GM19351 (cell line): ENCODE data around the gene SLC27A2.
"Not testable (repeated sequence)": the region's sequence is repeated elsewhere in the genome, so short reads cannot be mapped to it uniquely, and the experiment has no call there.

Experiments used
- ATAC-seq: cut with Tn5 transposase; IDR thresholded peaks from one replicate; pipeline ENCODE4 v1.9.1; 2021; ENCODE audit warnings: mild to moderate bottlenecking, moderate library complexity; ENCODE audit not compliant: unreplicated experiment

SLC27A2 gene

DNA sequence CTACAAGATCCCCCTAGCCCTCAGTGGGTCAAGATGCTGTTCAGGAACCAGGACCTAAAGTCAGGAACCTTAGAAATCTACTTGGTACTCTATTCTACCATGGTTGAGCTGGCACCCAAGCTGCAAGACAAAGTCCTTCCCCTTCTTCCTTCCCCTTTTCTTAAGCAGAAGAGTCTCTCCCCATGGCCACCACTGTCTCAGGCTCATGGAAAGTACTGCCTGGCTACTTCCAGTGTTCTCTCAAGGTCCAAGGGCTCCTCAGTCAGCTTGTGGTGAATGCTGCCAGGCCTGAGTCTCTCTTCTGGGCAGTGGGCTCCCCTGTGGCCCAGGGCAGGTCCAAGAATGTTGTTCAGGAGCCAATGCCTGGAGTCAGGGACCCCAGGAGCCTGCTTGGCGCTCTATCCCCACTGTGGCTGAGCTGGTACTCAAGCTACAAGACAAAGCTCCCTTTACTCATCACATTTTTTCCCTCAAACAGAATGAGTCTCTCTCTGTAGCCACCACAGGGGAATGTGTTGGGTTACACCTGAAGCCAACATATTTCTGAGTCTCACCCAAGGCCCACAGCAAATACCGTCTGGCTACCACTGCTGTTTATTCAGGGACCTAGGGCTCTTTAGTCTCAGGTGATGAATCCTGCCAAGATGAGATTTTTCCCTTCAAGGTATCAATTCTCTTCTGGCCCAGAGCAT, 18.1 kb upstream of the SLC27A2 start:
- ATAC-seq: no peak

GRCh38 chr15:50164458-50164857, 17.5 kb upstream of the SLC27A2 start:
- no peak for ATAC-seq

DNA sequence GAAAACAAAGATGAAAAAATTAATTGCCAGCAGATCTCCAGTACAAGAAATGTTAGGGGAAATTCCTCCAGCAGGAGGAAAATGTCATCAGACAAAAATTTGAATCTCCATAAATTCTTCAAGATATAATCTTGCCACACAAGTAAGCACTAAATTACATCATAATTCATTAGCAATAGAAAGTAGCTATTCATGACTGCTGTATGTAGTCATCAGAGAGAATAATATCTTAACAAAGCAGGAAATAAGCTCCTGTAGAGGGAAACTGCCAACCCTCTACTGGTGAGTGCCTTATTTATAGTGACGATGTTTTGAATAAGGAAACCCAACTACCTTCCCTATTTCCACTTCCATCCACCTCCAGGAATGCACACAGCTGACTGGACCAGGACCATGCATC, 15.8 kb upstream of the SLC27A2 start:
- ATAC-seq: no peak

DNA sequence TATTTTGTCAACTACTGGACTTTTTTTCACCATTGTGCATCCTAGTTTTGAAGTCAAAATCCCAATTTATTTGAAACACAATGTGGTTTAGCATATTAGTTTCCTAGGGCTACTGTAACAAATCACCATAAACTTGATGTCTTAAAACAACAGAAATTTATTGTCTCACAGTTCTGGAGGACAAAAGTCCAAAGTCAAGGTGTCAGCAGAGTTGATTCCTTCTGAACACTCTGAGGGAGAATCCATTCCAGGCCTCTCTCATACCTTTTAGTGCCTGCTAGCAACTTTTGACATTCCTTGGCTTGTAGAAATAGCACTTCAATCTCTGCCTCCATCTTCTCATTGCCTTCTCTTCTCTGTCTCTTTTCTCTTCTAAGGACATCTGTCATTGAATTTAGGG, 14.9 kb upstream of the SLC27A2 start:
- ATAC-seq: no peak

GRCh38 chr15:50168379-50168778, 13.6 kb upstream of the SLC27A2 start:
- ATAC-seq: no peak

- no peak for ATAC-seq
Measured at GRCh38 chr15:50168783-50169411, 13.1 kb upstream of the SLC27A2 start.

DNA sequence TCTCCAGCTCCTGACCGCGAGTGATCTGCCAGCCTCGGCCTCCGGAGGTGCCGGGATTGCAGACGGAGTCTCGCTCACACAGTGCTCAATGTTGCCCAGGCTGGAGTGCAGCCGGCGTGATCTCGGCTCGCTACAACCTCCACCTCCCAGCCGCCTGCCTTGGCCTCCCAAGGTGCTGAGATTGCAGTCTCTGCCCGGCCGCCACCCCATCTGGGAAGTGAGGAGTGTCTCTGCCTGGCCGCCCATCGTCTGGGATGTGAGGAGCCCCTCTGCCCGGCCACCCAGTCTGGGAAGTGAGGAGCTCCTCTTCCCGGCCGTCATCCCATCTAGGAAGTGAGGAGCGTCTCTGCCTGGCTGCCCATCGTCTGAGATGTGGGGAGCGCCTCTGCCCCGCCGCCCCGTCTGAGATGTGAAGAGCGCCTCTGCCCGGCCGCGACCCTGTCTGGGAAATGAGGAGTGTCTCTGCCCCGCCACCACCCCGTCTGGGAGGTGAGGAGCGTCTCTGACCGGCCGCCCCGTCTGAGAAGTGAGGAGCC, 9.6 kb upstream of the SLC27A2 start:
- not testable (repeated sequence) for ATAC-seq

DNA sequence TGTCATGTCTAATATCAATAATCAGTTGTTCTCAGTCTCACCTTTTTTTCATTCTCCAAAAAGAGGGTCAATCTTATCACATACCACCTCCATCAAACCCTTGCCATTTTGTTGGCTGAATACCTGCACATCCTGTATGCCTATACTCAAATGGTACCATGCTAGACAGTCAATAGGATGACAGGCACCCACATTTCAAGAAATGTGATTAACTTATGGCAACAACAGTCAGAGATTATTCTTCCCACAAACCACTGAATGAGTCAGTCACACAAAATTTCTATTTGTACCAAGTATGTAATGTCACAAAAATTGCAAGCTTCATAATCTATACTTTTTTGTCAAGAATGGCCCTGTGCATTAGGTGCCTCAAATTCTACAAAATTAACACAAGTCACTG, 5.1 kb upstream of the SLC27A2 start:
- ATAC-seq: no peak

DNA sequence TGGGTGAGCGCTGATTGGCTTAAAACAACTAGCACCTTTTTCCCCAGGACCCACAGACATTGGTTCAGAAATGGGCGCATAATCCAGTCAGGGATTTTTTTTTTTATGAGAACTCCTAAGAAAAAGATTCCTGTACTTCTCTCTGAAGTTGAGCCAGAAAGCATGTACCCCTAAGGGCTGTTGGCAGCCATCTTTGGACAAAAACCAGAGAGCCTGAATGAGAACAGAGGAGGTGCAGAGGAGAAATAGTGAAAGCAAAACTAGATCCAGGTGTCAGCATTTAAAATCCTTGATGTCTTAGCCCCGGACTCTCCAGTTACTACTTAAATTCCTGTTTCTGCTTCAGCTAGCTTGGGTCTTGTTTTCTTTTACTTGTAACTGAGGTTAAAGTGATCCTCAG, 1.9 kb upstream of the SLC27A2 start:
- no peak for ATAC-seq

DNA sequence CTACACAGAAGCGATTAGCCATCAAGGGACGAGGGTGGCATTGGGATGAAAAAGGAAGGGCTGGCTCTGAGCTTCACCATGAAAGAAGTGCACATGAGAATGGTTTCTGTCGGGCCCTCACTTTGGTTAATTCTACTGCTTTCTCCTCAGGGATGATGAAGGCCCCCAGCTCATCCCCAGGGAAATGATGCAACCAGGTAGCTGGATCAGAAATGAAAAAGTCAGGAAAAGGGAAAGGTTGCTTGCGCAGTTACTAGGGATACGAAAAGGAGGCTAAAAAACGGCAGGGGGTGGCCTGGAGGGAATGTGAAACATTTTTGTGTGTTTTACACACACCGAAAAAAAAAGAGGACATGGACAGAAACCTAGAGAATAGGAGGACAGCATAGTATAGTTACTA, 1.4 kb upstream of the SLC27A2 start:
- ATAC-seq: no peak

- ATAC-seq: no peak
Measured at GRCh38 chr15:50181201-50181968, 611 bp upstream of the SLC27A2 start.

DNA sequence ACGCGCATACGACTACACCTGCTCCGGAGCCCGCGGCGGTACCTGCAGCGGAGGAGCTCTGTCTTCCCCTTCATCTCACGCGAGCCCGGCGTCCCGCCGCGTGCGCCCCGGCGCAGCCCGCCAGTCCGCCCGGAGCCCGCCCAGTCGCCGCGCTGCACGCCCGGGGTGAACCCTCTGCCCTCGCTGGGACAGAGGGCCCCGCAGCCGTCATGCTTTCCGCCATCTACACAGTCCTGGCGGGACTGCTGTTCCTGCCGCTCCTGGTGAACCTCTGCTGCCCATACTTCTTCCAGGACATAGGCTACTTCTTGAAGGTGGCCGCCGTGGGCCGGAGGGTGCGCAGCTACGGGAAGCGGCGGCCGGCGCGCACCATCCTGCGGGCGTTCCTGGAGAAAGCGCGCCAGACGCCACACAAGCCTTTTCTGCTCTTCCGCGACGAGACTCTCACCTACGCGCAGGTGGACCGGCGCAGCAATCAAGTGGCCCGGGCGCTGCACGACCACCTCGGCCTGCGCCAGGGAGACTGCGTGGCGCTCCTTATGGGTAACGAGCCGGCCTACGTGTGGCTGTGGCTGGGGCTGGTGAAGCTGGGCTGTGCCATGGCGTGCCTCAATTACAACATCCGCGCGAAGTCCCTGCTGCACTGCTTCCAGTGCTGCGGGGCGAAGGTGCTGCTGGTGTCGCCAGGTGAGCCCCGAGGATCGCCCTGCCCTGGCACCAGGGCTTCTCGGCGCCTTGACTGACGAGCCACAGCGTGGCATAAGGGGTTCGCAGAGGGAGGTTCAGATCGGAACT, 420 bp downstream of the SLC27A2 start:
- ATAC-seq: peak; percentile 58

GRCh38 chr15:50183112-50183794, 1.3 kb downstream of the SLC27A2 start:
- peak; percentile 42 for ATAC-seq

DNA sequence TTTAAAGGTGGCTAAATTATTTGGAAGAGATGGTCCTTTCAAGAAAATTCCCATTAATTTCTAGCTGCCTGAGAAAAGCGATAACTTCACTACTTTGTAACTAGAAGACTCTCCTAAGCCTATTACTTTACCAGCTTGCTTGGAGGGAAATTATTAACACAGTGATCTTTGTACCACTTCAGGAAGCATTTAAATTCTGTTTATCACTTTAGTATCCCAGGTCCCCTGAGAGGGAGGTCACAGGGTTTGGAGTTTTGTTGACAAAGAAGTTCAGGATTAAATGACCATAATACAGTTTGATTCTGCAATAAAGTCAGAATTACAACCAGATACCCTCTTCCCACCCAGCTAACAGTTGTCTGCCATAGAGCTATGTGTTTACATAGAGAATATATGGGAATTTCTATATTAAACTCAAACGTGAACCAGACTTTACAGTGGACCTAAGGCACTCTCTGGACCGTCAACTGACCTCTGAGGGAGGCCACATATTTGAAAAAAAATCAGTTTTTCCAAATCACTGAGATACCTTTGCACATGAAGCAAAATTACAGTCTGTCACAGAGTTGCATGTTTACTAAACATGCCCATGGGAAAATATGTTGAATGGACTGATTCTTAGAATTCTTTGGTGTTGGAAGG, 3.0 kb downstream of the SLC27A2 start:
- ATAC-seq: no peak

GRCh38 chr15:50186090-50186489, 4.1 kb downstream of the SLC27A2 start:
- no peak for ATAC-seq

- ATAC-seq: no peak
Measured at GRCh38 chr15:50186752-50187151, 4.8 kb downstream of the SLC27A2 start.

DNA sequence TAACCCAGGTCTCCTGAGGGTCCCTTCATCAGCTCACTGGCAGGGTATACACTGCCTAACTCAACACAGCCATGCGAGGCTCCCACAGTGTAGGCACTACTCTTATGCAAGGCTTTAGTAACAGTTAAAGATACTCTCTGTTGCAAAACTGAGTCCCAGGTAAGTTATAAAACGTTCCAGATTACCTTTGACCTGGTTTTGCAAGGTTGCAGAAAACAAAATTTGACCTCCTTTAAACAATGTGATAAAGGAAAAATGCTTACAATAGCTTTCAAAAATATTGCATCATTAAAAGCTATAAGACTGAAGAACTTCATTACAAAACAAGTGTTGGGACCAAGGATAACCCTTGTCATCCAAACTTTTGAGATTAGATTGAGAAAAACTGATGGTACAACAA, 5.5 kb downstream of the SLC27A2 start:
- ATAC-seq: no peak

DNA sequence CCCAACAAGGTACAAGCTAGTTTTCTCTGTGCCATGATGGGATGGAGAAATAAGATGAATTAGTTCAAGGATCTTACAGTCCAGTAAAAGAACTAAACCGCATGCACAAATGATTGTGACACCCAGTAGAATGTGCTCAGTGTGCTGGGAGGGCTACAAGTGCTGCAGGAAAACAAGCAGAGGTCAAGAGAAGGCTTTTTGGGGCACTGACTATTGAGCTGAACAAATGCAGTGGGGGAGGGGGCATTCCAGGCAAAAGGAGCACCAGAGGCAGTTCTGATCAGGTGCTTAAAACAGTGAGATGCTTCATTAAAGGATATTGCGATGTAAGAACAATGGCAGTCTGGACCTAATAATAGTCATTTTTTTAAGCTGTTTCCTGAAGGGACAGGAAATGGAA, 6.0 kb downstream of the SLC27A2 start:
- no peak for ATAC-seq

- ATAC-seq: not testable (repeated sequence)
Measured at GRCh38 chr15:50188793-50189192, 6.8 kb downstream of the SLC27A2 start.

DNA sequence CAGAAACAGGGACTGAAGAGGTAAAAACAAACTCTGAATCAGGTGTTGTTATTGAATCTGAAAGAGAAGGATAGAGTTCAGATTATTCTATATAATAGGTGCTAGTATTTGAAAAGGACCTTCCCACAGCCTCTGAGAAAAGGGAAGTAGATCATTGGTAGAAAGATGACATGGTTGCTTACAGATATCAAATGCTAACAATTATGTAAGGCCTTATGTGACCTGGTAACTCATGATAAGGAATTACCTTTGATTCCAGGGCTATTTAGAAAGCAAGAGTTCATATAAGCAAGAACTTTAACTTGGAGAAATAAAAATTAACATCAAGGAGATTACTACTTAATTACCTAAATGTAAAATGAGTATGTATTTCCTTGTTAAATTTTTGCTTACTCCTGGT, 7.6 kb downstream of the SLC27A2 start:
- peak; percentile 46 for ATAC-seq
